H1 (cell line): Measurements from ENCODE around the gene COX6A1. TPM values are rescaled to one million over a fixed set of nuclear protein-coding genes. Genes with fewer than 3 reads are reported as not detected.
A peak's percentile ranks its signal among the peaks of the same experiment; 100 is the strongest.

Experiments used
- CEBPB ChIP-seq: IDR thresholded peaks from 2 replicates; pipeline ENCODE4 v1.6.1; 2012; ENCODE audit warnings: low read depth, low read length
- CHD7 ChIP-seq: fragments of 300-600 bp; sonication (generic); IDR thresholded peaks from 2 replicates; pipeline ENCODE4 v1.7.1; 2012; ENCODE audit warnings: low read length, moderate library complexity, mild to moderate bottlenecking, inconsistent platforms; ENCODE audit not compliant: insufficient replicate concordance
- EGR1 ChIP-seq: IDR thresholded peaks from 2 replicates; pipeline ENCODE4 v1.6.1; 2011; ENCODE audit warnings: low read depth, low read length, borderline replicate concordance
- HDAC2 ChIP-seq, 2 experiments: fragments of 300-600 bp in 1 of 2; sonication (generic) in 1 of 2; IDR thresholded peaks; 2 replicates each; pipeline ENCODE4 v1.6.1; 2011 to 2012; ENCODE audit warnings: low read depth in 2 of 2, low read length in 2 of 2, mild to moderate bottlenecking in 2 of 2, moderate library complexity in 2 of 2, borderline replicate concordance in 1 of 2, inconsistent platforms in 1 of 2
- KDM4A ChIP-seq: IDR thresholded peaks from one replicate; pipeline ENCODE4 v1.7.1; 2012; ENCODE audit warnings: low read depth, mild to moderate bottlenecking, moderate library complexity, low read length, inconsistent platforms; ENCODE audit not compliant: severe bottlenecking
- RXRA ChIP-seq: IDR thresholded peaks from 2 replicates; pipeline ENCODE4 v1.6.1; 2011; ENCODE audit warnings: low read depth, mild to moderate bottlenecking, low read length, moderate library complexity; ENCODE audit not compliant: insufficient read depth
- SAP30 ChIP-seq: fragments of 300-600 bp; sonication (generic); IDR thresholded peaks from 2 replicates; pipeline ENCODE4 v1.7.1; 2012; ENCODE audit warnings: low read length, moderate library complexity, mild to moderate bottlenecking, inconsistent platforms; ENCODE audit not compliant: insufficient read depth, insufficient replicate concordance
- SIX5 ChIP-seq: IDR thresholded peaks from 2 replicates; pipeline ENCODE4 v1.6.1; 2011; ENCODE audit warnings: mild to moderate bottlenecking, low read depth, low read length
- SP1 ChIP-seq: IDR thresholded peaks from 2 replicates; pipeline ENCODE4 v1.6.1; 2011; ENCODE audit warnings: low read depth, low read length
- TEAD4 ChIP-seq: IDR thresholded peaks from 2 replicates; pipeline ENCODE4 v1.6.1; 2012; ENCODE audit warnings: low read depth, low read length, inconsistent platforms, mixed read lengths
- polyA plus RNA-seq, 7 experiments: library from polyadenylated mRNA; depleted of rRNA in 3 of 7; stranded (reverse) in 5 of 7; unstranded in 2 of 7; fragments of >200 nt in 5 of 7; fragments of 200-250 nt in 2 of 7; gene quantifications; 1 replicate in 5 of 7; 2 replicates in 1 of 7; 4 replicates in 1 of 7; pipeline versions ENCODE4 v1.2.1 to v1.2.3, GENCODE V29; 2011 to 2013; ENCODE audit warnings: missing spikeins in 2 of 7, mixed read lengths in 2 of 7
- total RNA-seq: library from RNA; stranded (reverse); fragmentation: NEBNext Ultra II Directional; extraction: Animal tissue kit (Norgen Biotek cat#: 25700); gene quantifications from 2 replicates; pipeline ENCODE4 v1.2.1, GENCODE V29; 2021

COX6A1 gene
- total and polyA plus RNA-seq, 2 of the 8 experiments (the other 6 are each of a cell fraction or from before 2014, with no cell fraction given), result 437 to 2,792 TPM

- no peak for TF ChIP-seq CHD7
- TF ChIP-seq SIX5, result no peak
- TF ChIP-seq SAP30, result no peak
- TF ChIP-seq HDAC2 (IDR thresholded peaks at IDR 0.05; ENCODE audit: borderline replicate concordance in 1 of 2, low read depth in 2 of 2, low read length in 2 of 2), result no peak
- no peak for TF ChIP-seq CEBPB
- TF ChIP-seq KDM4A, result no peak
- no peak for TF ChIP-seq RXRA
- TF ChIP-seq SP1, result peak; percentile 25; the same call in 1 of the 2 replicates
- TF ChIP-seq EGR1, result peak; percentile 85
- TF ChIP-seq TEAD4, result no peak
Observed at GRCh38 chr12:120394483-120395367, 43.2 kb upstream of the COX6A1 start (continued).
